Panc1 (cell line): Measurements from ENCODE around the gene ANKLE1. TPM values are rescaled to one million over a fixed set of nuclear protein-coding genes. Genes with fewer than 3 reads are reported as not detected.

Experiments used
- ATAC-seq: fragments of 200-7000 bp; cut with Tn5 transposase; 2 replicates; pipeline ENCODE4 v1.9.1; 2020; ENCODE audit warnings: mild to moderate bottlenecking, moderate library complexity
- BruUV-seq: library from RNA; stranded (reverse); fragments of 400-500 nt; replicated peaks from 2 replicates; lab custom pipeline; 2021; lab: Mats Ljungman, UMichigan
- CTCF ChIA-PET: fragments of 300-600 bp; sonication (Branson Sonifier 250); formaldehyde crosslinking; loops from one replicate; lab custom pipeline; 2022; ENCODE audit warnings: antibody characterized with exemption; lab: Charles Lee
- POLR2A ChIA-PET: fragments of 300-600 bp; sonication (Branson Sonifier 250); formaldehyde crosslinking; loops from one replicate; lab custom pipeline; 2022; ENCODE audit warnings: antibody characterized with exemption; lab: Charles Lee
- DNase-seq: peaks from one replicate; pipeline ENCODE4 v3.0.0-alpha.2; 2010; ENCODE audit warnings: low read depth, low spot score
- H3K27ac ChIP-seq: 2 replicates; pipeline ENCODE4 v1.5.1; 2011; ENCODE audit warnings: mild to moderate bottlenecking, low read length, inconsistent platforms
- H3K27me3 ChIP-seq: fragments of 200-500 bp; sonication (Bioruptor generic); 2 replicates; pipeline ENCODE4 v1.6.0; 2014; ENCODE audit warnings: low read length, inconsistent platforms; ENCODE audit not compliant: control insufficient read depth, insufficient read depth
- H3K36me3 ChIP-seq: fragments of 200-500 bp; sonication (Bioruptor generic); 2 replicates; pipeline ENCODE4 v1.5.1; 2014; ENCODE audit warnings: inconsistent platforms, mild to moderate bottlenecking, low read length, moderate library complexity; ENCODE audit not compliant: control insufficient read depth, insufficient read depth
- H3K4me1 ChIP-seq: 2 replicates; pipeline ENCODE4 v1.5.1; 2011; ENCODE audit warnings: inconsistent platforms, mild to moderate bottlenecking, low read length, moderate library complexity; ENCODE audit not compliant: control insufficient read depth, insufficient read depth
- H3K4me3 ChIP-seq, 2 experiments: 2 replicates each; pipeline ENCODE4 v1.5.1; 2011 to 2012; ENCODE audit warnings: low read depth in 2 of 2, low read length in 2 of 2, mild to moderate bottlenecking in 2 of 2, inconsistent platforms in 1 of 2, moderate library complexity in 1 of 2
- H3K9me3 ChIP-seq: fragments of 200-500 bp; sonication (Bioruptor generic); 2 replicates; pipeline ENCODE4 v1.5.1; 2014; ENCODE audit warnings: low read depth, mild to moderate bottlenecking, inconsistent platforms, low read length, moderate library complexity; ENCODE audit not compliant: control insufficient read depth, insufficient read depth
- CTCF ChIP-seq: fragments of 450-650 bp; IDR thresholded peaks from 2 replicates; pipeline ENCODE4 v1.5.1; 2017; ENCODE audit warnings: mild to moderate bottlenecking
- POLR2AphosphoS5 ChIP-seq: IDR thresholded peaks from 2 replicates; pipeline ENCODE4 v1.6.1; 2012; ENCODE audit warnings: mild to moderate bottlenecking, low read depth, low read length, moderate library complexity
- SIN3A ChIP-seq: IDR thresholded peaks from 2 replicates; pipeline ENCODE4 v1.6.1; 2012; ENCODE audit warnings: low read depth, mild to moderate bottlenecking, low read length, moderate library complexity, borderline replicate concordance; ENCODE audit not compliant: insufficient read depth
- TCF7L2 ChIP-seq: IDR thresholded peaks from 2 replicates; pipeline ENCODE4 v1.6.1; 2011; ENCODE audit warnings: mild to moderate bottlenecking, low read depth, low read length, inconsistent platforms
- in situ Hi-C: cut with HindIII; loops from 2 replicates; pipeline ENCODE4 v1.10.0; 2016; ENCODE audit warnings: low sequenced_read_pairs, low pct_unique_long_range_greater_than_20kb
- intact Hi-C: fragments of 100-400 bp; cut with micrococcal nuclease; formaldehyde crosslinking; loops from one replicate; pipeline ENCODE4 v1.10.0; 2022; ENCODE audit not compliant: unreplicated experiment
- total RNA-seq: library from RNA; stranded (reverse); gene quantifications from one replicate; pipeline ENCODE4 v1.2.1, GENCODE V29; 2021; ENCODE audit not compliant: unreplicated experiment
- TF ChIP-seq, protein P1 (sequence below), 2 experiments: IDR thresholded peaks; 2 replicates each; pipeline ENCODE4 v1.6.1; 2011 to 2012; ENCODE audit warnings: low read depth in 2 of 2, control low read depth in 1 of 2, low read length in 1 of 2, mild to moderate bottlenecking in 1 of 2, moderate library complexity in 1 of 2; ENCODE audit not compliant: insufficient read depth in 1 of 2

ANKLE1 gene
- total RNA-seq, 1 experiment from 2014 or later: 1.1 TPM

GRCh38 chr19:17314007-17314593 is 32.4 kb downstream of the ANKLE1 start:
- ChIA-PET POLR2A (no interaction called here), CTCF (no interaction called here)
- Histone ChIP-seq H3K27me3 (no peaks in the 10 kb centered on the region), H3K4me1 (peaks cover 22% of the 10 kb centered on the region), H3K27ac (no peak overlapping the region), H3K4me3 (no peak overlapping the region), H3K36me3 (peaks cover 7% of the 10 kb centered on the region), H3K9me3 (no peaks in the 10 kb centered on the region)
- DNase-seq: no peak
- BruUV-seq: no TSS peak
- no peak for ATAC-seq
- TF ChIP-seq CTCF (no peak), TCF7L2 (no peak), SIN3A (no peak), POLR2AphosphoS5 (no peak)
- TF ChIP-seq, protein P1, sequence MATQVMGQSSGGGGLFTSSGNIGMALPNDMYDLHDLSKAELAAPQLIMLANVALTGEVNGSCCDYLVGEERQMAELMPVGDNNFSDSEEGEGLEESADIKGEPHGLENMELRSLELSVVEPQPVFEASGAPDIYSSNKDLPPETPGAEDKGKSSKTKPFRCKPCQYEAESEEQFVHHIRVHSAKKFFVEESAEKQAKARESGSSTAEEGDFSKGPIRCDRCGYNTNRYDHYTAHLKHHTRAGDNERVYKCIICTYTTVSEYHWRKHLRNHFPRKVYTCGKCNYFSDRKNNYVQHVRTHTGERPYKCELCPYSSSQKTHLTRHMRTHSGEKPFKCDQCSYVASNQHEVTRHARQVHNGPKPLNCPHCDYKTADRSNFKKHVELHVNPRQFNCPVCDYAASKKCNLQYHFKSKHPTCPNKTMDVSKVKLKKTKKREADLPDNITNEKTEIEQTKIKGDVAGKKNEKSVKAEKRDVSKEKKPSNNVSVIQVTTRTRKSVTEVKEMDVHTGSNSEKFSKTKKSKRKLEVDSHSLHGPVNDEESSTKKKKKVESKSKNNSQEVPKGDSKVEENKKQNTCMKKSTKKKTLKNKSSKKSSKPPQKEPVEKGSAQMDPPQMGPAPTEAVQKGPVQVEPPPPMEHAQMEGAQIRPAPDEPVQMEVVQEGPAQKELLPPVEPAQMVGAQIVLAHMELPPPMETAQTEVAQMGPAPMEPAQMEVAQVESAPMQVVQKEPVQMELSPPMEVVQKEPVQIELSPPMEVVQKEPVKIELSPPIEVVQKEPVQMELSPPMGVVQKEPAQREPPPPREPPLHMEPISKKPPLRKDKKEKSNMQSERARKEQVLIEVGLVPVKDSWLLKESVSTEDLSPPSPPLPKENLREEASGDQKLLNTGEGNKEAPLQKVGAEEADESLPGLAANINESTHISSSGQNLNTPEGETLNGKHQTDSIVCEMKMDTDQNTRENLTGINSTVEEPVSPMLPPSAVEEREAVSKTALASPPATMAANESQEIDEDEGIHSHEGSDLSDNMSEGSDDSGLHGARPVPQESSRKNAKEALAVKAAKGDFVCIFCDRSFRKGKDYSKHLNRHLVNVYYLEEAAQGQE (IDR thresholded peaks at IDR 0.05; ENCODE audit: insufficient read depth in 1 of 2, low read depth in 2 of 2, low read length in 1 of 2): no peak
- intact Hi-C loops (no loop called here), in situ Hi-C loops (no loop called here)

DNA sequence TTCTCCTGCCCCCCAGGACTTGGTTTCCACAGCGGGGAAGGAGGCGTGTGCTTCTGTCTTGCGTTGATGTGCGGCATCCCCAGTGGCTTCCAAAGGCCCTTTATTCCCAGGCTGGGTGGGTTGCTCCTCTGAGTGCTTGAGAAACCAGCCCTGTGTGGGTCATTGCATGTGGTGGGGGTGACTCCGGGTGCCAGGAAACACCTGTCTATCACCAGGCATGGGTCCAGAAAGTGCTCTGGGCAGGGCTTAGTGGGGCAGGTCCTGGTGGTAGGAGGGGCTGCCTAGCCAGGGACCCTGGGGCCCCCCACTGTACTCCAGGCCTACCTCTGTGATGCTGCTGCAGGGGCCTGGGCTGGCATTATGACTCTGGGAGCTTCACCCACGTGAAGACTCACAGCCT is 37.3 kb downstream of the ANKLE1 start:
- Histone ChIP-seq H3K4me1 (no peaks in the 10 kb centered on the region), H3K27ac (no peak overlapping the region), H3K9me3 (no peaks in the 10 kb centered on the region), H3K4me3 (no peak overlapping the region), H3K27me3 (no peaks in the 10 kb centered on the region), H3K36me3 (no peaks in the 10 kb centered on the region; the same call in 1 of the 2 replicates)
- intact Hi-C loops: no loop called here
- TF ChIP-seq, protein P1 (IDR thresholded peaks at IDR 0.05; ENCODE audit: insufficient read depth in 1 of 2, low read depth in 2 of 2, low read length in 1 of 2): no peak
- TF ChIP-seq POLR2AphosphoS5 (no peak), TCF7L2 (no peak), SIN3A (no peak), CTCF (no peak)
- in situ Hi-C loops: no loop called here
- DNase-seq (no peak), ATAC-seq (no peak)
- ChIA-PET CTCF (no interaction called here), POLR2A (no interaction called here)
- BruUV-seq: no TSS peak
